ENCODE data around the gene RALGAPA1. TPM values are rescaled to one million over a fixed set of nuclear protein-coding genes. Genes with fewer than 3 reads are reported as not detected.

The RALGAPA1 gene
- polyA plus RNA-seq, 1 of the 3 experiments (the other 2 are of a cell fraction): 3.6 TPM

DNA sequence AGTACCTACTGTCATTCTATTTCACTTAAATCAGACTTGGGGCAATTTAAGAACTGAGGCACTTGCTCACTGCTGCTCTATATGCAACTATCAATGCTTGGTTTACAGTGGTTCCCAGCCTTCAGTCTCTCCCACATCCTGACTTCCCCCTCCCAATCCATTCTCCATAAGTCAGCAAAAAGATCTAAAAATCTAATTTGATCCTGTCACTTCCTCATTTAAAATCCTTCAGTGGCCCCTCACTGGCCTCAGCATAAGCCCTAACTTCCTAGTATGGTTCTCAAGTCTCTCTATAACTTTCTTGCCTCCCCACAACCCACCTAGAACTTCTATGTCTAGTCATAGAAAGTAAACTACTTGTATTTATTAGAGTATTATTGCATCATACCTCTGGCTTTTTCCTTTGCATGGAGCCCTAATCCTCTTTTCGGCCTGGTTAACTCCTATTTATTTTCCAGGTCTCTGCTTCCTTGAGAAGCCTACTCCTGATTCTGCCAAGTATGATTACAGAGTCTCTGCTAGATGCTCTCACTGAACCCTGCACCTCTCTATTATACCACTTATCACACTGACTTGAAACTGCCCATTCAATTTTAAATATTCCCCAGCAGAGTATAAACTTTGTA, 130.6 kb downstream of the RALGAPA1 start:
- Histone ChIP-seq H4K20me1 (ENCODE audit: insufficient read depth) (no peaks in the 10 kb centered on the region), H3K9ac (no peak overlapping the region), H3K27me3 (ENCODE audit: insufficient read depth) (no peaks in the 10 kb centered on the region), H2AFZ (ENCODE audit: low read depth) (no peak overlapping the region), H3K36me3 (replicated peaks in 1 of 2; ENCODE audit: control insufficient read depth in 1 of 2, insufficient read depth in 2 of 2, low read length in 1 of 2) (peaks cover 24 to 27% of the 10 kb centered on the region in 2 experiments), H3F3A (replicated peaks; ENCODE audit: insufficient read depth) (no peaks in the 10 kb centered on the region), H3K4me3 (ENCODE audit: low read depth in 2 of 2, low read length in 1 of 2) (no peak overlapping the region), H3K9me3 (no peaks in the 10 kb centered on the region), H3K9me2 (no peaks in the 10 kb centered on the region), H3K4me2 (no peak overlapping the region), H3K27ac (ENCODE audit: low read depth in 2 of 2, low read length in 1 of 2) (no peak overlapping the region), H3K4me1 (ENCODE audit: control insufficient read depth in 1 of 2, insufficient read depth in 2 of 2, low read depth in 1 of 2, low read length in 1 of 2) (no peaks in the 10 kb centered on the region), H3K79me2 (ENCODE audit: insufficient read depth) (no peaks in the 10 kb centered on the region)
- ChIA-PET CTCF (interaction anchor here (0.7 kb wide), 1 partner anchor 9 kb away, joined by 3 read pairs; no protein-coding TSS in a partner anchor), POLR2A (no interaction called here)
- WGBS (ENCODE audit: low lambda C conversion rate): 96% methylated on average over 1 of the region's 1 CpG
- TF ChIP-seq RCOR1 (IDR thresholded peaks at IDR 0.05; ENCODE audit: low read length) (no peak), TCF12 (IDR thresholded peaks at IDR 0.05) (no peak), SIN3A (IDR thresholded peaks at IDR 0.05; ENCODE audit: borderline replicate concordance, low read depth, low read length) (no peak), RAD21 (IDR thresholded peaks at IDR 0.05; ENCODE audit: low read length) (no peak), RFX5 (IDR thresholded peaks at IDR 0.05; ENCODE audit: low read length) (no peak), FOXJ3 (CRISPR knock-in tag; IDR thresholded peaks at IDR 0.05) (no peak), NFIC (IDR thresholded peaks at IDR 0.05; ENCODE audit: borderline replicate concordance) (no peak), JUND (IDR thresholded peaks at IDR 0.05) (no peak), NRF1 (IDR thresholded peaks at IDR 0.05; ENCODE audit: low read depth, low read length) (no peak), RXRA (IDR thresholded peaks at IDR 0.05; ENCODE audit: borderline replicate concordance, low read depth) (no peak), CHD2 (IDR thresholded peaks at IDR 0.05; ENCODE audit: low read length, partially characterized antibody) (no peak)
- TF ChIP-seq, protein P1, sequence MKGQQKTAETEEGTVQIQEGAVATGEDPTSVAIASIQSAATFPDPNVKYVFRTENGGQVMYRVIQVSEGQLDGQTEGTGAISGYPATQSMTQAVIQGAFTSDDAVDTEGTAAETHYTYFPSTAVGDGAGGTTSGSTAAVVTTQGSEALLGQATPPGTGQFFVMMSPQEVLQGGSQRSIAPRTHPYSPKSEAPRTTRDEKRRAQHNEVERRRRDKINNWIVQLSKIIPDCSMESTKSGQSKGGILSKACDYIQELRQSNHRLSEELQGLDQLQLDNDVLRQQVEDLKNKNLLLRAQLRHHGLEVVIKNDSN (IDR thresholded peaks at IDR 0.05; ENCODE audit: borderline replicate concordance, low read depth): no peak
- TF ChIP-seq, protein P2, sequence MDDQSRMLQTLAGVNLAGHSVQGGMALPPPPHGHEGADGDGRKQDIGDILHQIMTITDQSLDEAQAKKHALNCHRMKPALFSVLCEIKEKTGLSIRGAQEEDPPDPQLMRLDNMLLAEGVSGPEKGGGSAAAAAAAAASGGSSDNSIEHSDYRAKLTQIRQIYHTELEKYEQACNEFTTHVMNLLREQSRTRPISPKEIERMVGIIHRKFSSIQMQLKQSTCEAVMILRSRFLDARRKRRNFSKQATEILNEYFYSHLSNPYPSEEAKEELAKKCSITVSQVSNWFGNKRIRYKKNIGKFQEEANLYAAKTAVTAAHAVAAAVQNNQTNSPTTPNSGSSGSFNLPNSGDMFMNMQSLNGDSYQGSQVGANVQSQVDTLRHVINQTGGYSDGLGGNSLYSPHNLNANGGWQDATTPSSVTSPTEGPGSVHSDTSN (IDR thresholded peaks at IDR 0.05): no peak
- TF ChIP-seq, protein P3, sequence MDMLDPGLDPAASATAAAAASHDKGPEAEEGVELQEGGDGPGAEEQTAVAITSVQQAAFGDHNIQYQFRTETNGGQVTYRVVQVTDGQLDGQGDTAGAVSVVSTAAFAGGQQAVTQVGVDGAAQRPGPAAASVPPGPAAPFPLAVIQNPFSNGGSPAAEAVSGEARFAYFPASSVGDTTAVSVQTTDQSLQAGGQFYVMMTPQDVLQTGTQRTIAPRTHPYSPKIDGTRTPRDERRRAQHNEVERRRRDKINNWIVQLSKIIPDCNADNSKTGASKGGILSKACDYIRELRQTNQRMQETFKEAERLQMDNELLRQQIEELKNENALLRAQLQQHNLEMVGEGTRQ (IDR thresholded peaks at IDR 0.05; ENCODE audit: borderline replicate concordance, low read depth, low read length): no peak
- no peak for DNase-seq

DNA sequence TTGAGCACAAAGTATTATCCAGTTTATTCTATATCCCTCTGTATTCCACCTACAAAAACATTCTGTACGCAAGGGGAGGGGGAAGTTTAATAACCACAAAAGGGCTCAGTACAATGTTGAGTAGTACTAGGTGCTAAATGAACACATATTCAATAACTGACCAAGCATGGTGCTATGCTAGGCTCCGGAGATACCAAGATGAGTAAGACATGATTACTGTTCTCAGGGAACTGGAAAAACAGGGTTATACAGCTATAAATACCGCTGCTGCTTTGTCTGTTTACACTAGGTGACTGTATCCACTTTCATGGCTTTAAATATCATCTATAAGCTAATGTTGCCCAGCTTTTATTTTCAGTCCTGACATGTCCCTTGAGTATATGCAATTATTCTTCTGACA, 139.3 kb downstream of the RALGAPA1 start:
- H3K4me3 ChIP-seq (ENCODE audit: low read depth in 2 of 2, low read length in 1 of 2): no peak overlapping the region
- peak overlapping the region in 1 of 2 experiments; percentile 31; a peak in 2 of 4 replicates for H3K27ac ChIP-seq (ENCODE audit: low read depth in 2 of 2, low read length in 1 of 2)
- DNase-seq: no peak
- H3K9ac ChIP-seq: no peak overlapping the region
- H3K9me2 ChIP-seq: no peaks in the 10 kb centered on the region
- H3K4me1 ChIP-seq (ENCODE audit: control insufficient read depth in 1 of 2, insufficient read depth in 2 of 2, low read depth in 1 of 2, low read length in 1 of 2): no peaks in the 10 kb centered on the region; a peak in 2 of 4 replicates
- ChIA-PET CTCF (no interaction called here), POLR2A (no interaction called here)
- 64% methylated on average over 3 of the region's 3 CpGs for WGBS (ENCODE audit: low lambda C conversion rate)
- no peak overlapping the region; the same call in 1 of the 2 replicates for H3K4me2 ChIP-seq
- TF ChIP-seq RFX5 (IDR thresholded peaks at IDR 0.05; ENCODE audit: low read length) (no peak), NRF1 (IDR thresholded peaks at IDR 0.05; ENCODE audit: low read depth, low read length) (no peak), SIN3A (IDR thresholded peaks at IDR 0.05; ENCODE audit: borderline replicate concordance, low read depth, low read length) (no peak), RAD21 (IDR thresholded peaks at IDR 0.05; ENCODE audit: low read length) (no peak), ELF1 (IDR thresholded peaks at IDR 0.05) (no peak), NFIC (IDR thresholded peaks at IDR 0.05; ENCODE audit: borderline replicate concordance) (no peak), MEF2A (IDR thresholded peaks at IDR 0.05; ENCODE audit: borderline replicate concordance, low read depth) (no peak), EZH2phosphoT487 (IDR thresholded peaks at IDR 0.05; ENCODE audit: borderline replicate concordance, low read depth) (no peak), TEAD4 (IDR thresholded peaks at IDR 0.05; ENCODE audit: borderline replicate concordance, insufficient read depth) (no peak), FOSL2 (IDR thresholded peaks at IDR 0.05; ENCODE audit: borderline replicate concordance, low read depth) (no peak), SMC3 (IDR thresholded peaks at IDR 0.05; ENCODE audit: low read depth, low read length) (no peak)
- TF ChIP-seq, protein P4, sequence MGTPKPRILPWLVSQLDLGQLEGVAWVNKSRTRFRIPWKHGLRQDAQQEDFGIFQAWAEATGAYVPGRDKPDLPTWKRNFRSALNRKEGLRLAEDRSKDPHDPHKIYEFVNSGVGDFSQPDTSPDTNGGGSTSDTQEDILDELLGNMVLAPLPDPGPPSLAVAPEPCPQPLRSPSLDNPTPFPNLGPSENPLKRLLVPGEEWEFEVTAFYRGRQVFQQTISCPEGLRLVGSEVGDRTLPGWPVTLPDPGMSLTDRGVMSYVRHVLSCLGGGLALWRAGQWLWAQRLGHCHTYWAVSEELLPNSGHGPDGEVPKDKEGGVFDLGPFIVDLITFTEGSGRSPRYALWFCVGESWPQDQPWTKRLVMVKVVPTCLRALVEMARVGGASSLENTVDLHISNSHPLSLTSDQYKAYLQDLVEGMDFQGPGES (IDR thresholded peaks at IDR 0.05; ENCODE audit: low read depth, low read length): no peak
- TF ChIP-seq, protein P3 (IDR thresholded peaks at IDR 0.05; ENCODE audit: borderline replicate concordance, low read depth, low read length): no peak
- TF ChIP-seq, protein P2 (IDR thresholded peaks at IDR 0.05): no peak
- H3F3A ChIP-seq (replicated peaks; ENCODE audit: insufficient read depth): peaks cover 7% of the 10 kb centered on the region
- no peaks in the 10 kb centered on the region for H3K27me3 ChIP-seq (ENCODE audit: insufficient read depth)
- H3K36me3 ChIP-seq (replicated peaks in 1 of 2; ENCODE audit: control insufficient read depth in 1 of 2, insufficient read depth in 2 of 2, low read length in 1 of 2): peaks cover 15 to 18% of the 10 kb centered on the region in 2 experiments
- no peak overlapping the region for H2AFZ ChIP-seq (ENCODE audit: low read depth)
- H4K20me1 ChIP-seq (ENCODE audit: insufficient read depth): no peaks in the 10 kb centered on the region
- H3K9me3 ChIP-seq: no peaks in the 10 kb centered on the region
- H3K79me2 ChIP-seq (ENCODE audit: insufficient read depth): no peaks in the 10 kb centered on the region
